T-helper 2 cell treated with Interferon-gamma antibody and Interleukin-4, amounts not matched to agents 100 ng/mL and 5 ng/mL, for 36 hours (primary cell): ENCODE measurements around the gene GPC2. TPM values are rescaled to one million over a fixed set of nuclear protein-coding genes. Genes with fewer than 3 reads are reported as not detected.

Source experiments
- intact Hi-C: fragments of 100-400 bp; cut with micrococcal nuclease; formaldehyde crosslinking; loops from one replicate; pipeline ENCODE4 v1.15.1; 2023
- total RNA-seq: library from RNA; stranded (reverse); gene quantifications from 2 replicates; pipeline ENCODE4 v1.2.3, GENCODE V29; 2022

The GPC2 gene
- total RNA-seq, 1 donor from 2014 or later = 8.5 TPM

DNA sequence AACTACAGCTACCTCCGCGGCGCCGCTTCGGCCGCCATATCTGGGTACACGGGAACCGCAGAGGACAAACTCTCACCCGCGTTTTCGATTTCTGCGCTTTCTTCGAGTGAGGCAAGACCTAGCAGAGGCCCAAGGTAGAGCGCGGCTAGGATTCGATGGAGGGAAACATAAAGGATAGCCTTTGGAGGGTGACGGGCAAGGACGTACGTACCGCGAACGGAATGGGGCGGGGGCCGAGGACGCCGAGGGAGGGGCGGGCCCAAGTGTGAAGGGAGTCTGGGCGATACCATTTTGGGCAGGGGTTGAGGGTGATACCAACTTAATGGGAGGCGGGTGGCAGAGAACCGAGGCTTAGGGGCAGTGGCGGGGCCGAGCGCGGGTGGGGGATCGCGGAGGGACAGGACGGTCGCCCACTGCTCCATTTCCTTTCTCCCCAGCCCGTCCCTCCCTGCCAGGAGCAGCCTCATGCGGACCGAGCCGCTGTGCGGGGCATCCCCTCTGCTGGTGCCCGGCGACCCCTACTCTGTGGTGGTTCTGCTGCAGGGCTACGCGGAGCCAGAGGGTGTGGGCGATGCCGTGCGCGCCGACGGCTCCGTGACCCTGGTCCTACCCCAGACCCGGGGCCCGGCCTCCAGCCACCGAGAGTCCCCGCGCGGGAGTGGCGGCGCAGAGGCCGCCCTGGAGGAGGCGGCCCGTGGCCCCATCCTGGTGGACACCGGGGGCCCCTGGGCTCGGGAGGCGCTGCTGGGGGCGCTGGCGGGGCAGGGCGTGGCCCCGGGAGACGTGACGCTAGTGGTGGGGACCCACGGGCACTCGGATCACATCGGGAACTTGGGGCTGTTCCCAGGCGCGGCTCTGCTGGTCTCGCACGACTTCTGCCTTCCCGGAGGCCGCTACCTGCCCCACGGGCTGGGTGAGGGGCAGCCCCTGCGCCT lies 50.0 kb downstream of the GPC2 start, which contains the start of gene MBLAC1:
TSS of gene MBLAC1 (plus strand) at position 37 of the 935 bp plus-strand sequence. CDS start at position 466, 429 bp downstream.
- intact Hi-C loops = loop anchor here (1.0 to 5.0 kb wide), 7 partner anchors 8 to 302 kb away; partner anchors contain the start of genes AP4M1, CNPY4, LAMTOR4 and MCM7

DNA sequence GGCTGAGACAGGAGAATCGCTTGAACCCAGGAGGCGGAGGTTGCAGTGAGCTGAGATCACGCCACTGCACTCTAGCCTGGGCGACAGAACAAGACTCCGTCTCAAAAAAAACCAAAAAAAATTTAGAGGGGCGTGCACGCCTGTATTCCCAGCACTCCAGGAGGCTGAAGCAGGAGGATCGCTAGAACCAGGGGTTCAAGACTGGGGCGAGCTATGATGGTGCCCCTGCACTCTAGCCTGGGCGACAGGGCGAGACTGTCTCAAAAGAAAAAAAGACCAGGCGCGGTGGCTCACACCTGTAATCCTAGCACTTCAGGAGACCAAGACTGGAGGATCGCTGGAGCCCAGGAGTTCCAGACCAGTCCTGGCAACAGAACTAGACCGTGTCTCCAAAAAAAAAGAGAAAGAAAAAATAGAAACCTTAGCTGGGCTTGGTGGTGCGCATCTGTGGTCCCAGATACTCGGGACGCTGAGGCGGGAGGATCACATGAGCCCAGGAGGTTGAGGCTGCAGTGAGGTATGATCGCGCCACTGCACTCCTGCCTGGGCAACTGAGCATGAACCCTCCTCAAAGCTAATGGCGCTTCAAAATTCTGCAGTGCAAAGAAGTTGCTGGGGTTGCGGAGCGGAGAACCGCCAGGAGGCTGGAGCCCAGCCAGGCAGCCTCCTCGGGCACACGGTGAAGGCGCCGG lies 50.8 kb downstream of the GPC2 start:
- intact Hi-C loops = loop anchor here (2.0 to 5.0 kb wide), 4 partner anchors 44 to 302 kb away; partner anchors contain the start of genes MEPCE, TRIM4, ZCWPW1 and ZNF3

DNA sequence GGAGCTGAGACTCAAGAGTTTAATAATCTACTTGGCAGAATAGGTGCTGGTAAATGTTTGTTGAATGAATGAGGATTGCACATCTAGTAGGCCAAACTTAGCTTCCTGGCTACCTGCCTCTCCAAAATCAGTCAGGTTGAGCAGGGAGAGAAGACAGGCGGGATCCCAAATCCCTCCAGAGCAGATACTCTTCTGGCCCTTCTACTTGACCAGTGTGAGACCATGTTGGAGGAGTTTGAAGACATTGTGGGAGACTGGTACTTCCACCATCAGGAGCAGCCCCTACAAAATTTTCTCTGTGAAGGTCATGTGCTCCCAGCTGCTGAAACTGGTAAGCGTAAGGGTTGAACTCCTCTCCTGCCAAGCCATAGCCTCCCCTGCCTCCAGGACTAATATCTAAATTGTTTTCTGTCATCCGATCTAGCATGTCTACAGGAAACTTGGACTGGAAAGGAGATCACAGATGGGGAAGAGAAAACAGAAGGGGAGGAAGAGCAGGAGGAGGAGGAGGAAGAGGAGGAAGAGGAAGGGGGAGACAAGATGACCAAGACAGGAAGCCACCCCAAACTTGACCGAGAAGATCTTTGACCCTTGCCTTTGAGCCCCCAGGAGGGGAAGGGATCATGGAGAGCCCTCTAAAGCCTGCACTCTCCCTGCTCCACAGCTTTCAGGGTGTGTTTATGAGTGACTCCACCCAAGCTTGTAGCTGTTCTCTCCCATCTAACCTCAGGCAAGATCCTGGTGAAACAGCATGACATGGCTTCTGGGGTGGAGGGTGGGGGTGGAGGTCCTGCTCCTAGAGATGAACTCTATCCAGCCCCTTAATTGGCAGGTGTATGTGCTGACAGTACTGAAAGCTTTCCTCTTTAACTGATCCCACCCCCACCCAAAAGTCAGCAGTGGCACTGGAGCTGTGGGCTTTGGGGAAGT lies 52.6 kb downstream of the GPC2 start:
- intact Hi-C loops = loop anchor here (5.0 kb wide), 1 partner anchor 42 kb away; the partner anchor contains the start of gene ZNF3

DNA sequence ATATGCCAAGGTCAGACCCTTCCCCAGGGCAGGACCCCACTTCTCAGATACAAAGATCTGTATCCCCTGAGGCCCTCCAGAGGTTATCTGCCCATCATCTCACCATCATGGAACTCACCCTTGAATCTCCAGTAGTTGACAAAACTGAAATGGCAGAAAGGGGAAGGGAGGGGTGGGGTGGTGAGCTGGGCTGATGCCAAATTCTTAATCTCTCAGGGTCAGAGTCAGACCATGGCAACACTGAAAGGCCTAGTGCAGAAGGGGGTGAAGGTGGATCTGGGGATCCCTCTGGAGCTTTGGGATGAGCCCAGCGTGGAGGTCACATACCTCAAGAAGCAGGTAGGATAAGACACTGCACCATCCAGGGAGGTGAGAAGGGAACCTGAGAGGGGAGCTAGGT lies 54.6 kb downstream of the GPC2 start:
- intact Hi-C loops = no loop called here

DNA sequence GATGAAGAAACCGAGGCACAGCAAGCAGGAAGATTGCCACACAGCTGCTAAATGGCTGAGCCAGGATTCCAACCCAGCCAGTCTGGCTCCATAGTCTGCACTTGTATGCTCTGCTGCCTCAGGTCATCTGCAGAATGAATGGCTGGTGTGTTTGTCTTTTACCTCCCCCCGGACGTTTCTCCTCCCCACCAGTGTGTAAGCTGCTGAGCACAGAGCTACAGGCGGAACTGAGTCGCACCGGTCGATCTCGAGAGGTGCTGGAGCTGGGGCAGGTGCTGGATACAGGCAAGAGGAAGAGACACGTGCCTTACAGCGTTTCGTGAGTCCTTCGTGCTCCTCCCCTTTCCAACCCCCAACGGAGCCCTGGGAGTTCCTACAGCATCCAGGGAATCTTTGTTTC lies 55.1 kb downstream of the GPC2 start:
- intact Hi-C loops = no loop called here

DNA sequence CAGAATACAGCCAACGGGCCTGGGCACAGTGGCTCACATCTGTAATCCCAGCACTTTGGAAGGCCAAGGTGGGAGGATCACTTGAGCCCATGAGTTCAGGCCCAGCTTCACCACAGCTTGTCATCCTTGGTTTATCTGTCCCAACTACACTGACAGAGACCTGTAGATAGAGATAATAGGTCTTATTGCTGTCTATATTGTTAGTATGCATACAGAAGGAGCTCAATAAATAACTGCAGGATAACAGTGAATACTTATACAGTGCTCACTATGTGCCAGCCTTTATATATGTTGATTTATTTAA lies 56.5 kb downstream of the GPC2 start:
- intact Hi-C loops = no loop called here

DNA sequence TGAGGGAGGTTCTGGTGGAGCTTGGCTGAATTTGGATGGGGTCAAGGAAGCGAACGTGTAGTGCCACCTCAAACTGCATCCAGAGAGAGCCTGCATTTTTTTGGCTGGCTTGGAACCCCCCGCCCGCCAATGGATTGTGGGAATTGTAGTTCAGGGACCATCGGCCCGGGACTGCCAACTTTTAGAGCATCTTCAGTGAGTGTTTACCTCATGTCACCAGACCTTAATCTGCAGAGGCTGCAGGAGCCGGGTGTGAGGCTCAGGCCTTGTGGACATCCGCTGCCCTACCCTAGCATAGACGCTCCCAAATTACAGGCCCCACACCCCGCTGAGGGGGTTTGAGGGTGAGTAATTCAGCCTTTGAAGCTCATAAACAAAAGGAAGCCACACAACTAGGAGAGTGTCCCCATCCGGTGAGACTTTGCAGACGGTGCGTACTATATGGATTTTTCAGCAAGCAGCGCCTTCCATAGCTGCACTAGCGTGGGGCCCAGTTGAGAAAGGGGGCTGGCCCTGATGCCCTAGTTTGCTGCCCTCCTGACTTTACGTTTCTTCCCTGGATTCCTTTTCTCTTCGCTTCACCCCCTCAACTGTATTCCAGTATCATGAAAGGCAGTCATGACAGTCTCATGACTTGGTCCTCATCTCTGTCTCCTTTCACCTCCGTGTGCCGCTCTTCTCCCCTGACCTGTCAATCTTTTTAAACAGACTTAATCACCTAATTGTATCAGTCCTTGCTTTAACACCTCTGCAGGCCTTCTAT lies 57.0 kb downstream of the GPC2 start:
- intact Hi-C loops = loop anchor here (1.0 kb wide), 2 partner anchors 7 to 19 kb away; partner anchors contain the start of genes AP4M1 and MCM7

Other genes starting within 250 kb of the GPC2 start
- gene GJC3, start 247.8 kb downstream of the GPC2 start, total RNA-seq = 0.14 and 0.16 TPM in 2 replicates
- gene AZGP1, start 201.3 kb downstream of the GPC2 start, total RNA-seq = not detected in 2 replicates
- gene ZKSCAN1, start 161.8 kb downstream of the GPC2 start, total RNA-seq = 53.2 and 55.3 TPM in 2 replicates
- 5.3 and 5.8 TPM in 2 replicates for gene ZSCAN21, start 127.6 kb downstream of the GPC2 start, total RNA-seq
- 25.3 and 26.7 TPM in 2 replicates for gene ZNF3, start 95.7 kb downstream of the GPC2 start, total RNA-seq
- 101 and 102 TPM in 2 replicates for gene COPS6, start 88.4 kb downstream of the GPC2 start, total RNA-seq
- 336 and 353 TPM in 2 replicates for gene MCM7, start 76.0 kb downstream of the GPC2 start, total RNA-seq
- gene AP4M1, start 75.7 kb downstream of the GPC2 start, total RNA-seq = 10.4 and 11.7 TPM in 2 replicates
- gene TAF6, start 58.0 kb downstream of the GPC2 start, total RNA-seq = 63.0 and 67.4 TPM in 2 replicates
- 29.5 and 30.1 TPM in 2 replicates for gene CNPY4, start 57.7 kb downstream of the GPC2 start, total RNA-seq
- gene MBLAC1, start 50.4 kb downstream of the GPC2 start, total RNA-seq = 2.7 and 3.8 TPM in 2 replicates
- gene LAMTOR4, start 28.5 kb downstream of the GPC2 start, total RNA-seq = 143 and 155 TPM in 2 replicates
- 49.5 and 50.9 TPM in 2 replicates for gene TRAPPC14, start 18.7 kb downstream of the GPC2 start, total RNA-seq
- 4.7 and 5.7 TPM in 2 replicates for gene GAL3ST4, start 8.8 kb downstream of the GPC2 start, total RNA-seq
- 19.2 and 21.7 TPM in 2 replicates for gene STAG3, start 537 bp upstream of the GPC2 start, total RNA-seq
- 46.2 and 49.9 TPM in 2 replicates for gene PVRIG, start 42.6 kb upstream of the GPC2 start, total RNA-seq
- not detected in 2 replicates for gene SPDYE3, start 130.3 kb upstream of the GPC2 start, total RNA-seq
- gene PILRB, start 180.7 kb upstream of the GPC2 start, total RNA-seq = 73.4 and 78.1 TPM in 2 replicates
- gene PILRA, start 196.1 kb upstream of the GPC2 start, total RNA-seq = 11.5 and 12.2 TPM in 2 replicates